HG02623 (cell line): ENCODE data around the gene THAP4.

ENCODE experiments used
- ATAC-seq: cut with Tn5 transposase; IDR thresholded peaks from one replicate; pipeline ENCODE4 v1.9.1; 2021; ENCODE audit warnings: moderate library complexity; ENCODE audit not compliant: unreplicated experiment

THAP4 gene

DNA sequence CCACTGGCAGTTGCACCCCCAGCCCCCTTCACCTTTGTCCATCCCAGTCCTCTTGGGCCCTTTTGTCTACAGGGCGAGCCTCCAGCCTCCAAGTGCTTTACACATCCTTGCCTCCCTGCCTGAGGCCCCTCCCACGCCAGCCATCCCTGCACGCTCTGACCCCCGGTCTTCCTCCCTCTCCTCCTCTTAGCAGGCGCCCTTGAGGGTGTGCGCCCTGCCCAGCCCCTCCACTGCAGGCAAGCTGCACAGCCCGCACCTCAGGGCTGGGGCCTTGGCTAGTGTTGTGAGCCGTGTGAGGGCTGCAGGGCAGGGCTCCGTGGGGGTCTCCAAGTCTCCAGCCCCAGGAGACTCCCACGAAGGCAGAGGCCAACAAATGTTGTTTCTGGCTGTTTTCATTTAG, 71.5 kb downstream of the THAP4 start:
- ATAC-seq, result no peak

DNA sequence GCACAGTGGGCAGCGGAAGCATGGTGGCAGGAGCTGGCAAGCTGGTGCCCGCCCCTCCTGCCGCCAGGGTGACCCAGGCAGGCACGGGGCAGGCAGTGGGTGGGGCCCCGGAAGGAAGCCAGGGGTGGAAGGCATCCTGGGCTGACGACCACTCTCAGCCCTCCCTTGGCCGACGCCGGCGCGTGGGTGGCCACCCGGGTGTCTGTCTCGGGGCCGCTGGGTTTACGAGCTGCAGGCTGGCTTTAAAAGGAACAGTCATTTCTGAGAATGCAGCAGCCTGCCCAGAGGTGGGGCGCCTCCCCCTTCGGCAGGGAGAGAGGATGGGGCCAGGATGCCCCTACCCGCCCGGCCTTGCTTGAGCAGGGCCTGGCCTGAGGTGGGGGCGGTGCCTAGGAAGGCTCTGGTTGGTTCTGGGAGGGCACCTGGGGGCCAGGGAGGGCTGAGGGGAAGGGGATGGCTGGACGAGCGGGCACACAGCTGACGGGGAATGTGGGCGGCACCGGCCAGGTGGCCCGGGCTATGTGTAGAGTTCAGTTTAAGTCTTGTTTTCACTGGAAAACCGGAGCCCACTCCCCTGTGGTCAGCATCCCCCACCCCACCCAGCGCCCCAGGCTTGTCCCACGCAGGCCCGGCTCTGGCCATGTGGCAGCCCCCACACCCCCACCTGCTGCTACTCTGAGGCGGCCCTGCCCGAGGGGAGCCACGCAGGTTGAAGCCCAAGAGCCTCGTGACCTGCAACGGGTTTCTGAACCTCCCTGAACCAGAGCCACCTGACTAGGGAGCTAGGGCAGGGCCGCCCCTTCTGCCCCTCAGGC, 72.2 kb downstream of the THAP4 start:
- no peak for ATAC-seq

DNA sequence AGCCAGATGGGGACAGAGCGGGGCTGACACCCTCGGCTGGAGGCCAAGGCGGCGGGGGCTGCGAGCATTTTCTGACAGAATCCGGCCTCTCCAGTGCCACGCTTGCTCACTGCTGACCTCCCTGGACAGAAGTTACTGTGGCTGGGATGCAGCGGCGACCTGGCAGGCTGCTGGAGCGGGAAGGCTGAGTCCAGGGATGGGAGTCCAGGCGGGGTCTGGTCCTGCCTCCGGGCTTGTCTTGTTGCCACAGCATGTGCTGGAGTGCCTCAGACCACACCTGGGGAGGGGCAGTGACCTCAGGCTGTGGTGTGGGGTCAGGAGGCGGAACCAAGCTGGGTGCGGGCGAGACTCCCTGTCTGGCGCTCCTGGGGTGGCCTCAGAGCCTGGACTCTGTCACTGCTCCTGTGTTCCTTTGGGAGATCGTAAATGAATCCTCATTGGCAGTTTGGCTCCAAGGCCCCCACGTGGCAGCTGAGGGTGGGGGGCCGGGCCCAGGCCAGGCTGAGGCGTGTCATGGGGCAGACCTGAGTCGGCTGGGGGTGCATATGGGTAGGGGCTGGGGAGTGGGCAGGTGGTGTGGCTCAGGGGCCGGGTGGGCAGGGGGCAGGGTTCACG, 72.9 kb downstream of the THAP4 start:
- ATAC-seq, result no peak

DNA sequence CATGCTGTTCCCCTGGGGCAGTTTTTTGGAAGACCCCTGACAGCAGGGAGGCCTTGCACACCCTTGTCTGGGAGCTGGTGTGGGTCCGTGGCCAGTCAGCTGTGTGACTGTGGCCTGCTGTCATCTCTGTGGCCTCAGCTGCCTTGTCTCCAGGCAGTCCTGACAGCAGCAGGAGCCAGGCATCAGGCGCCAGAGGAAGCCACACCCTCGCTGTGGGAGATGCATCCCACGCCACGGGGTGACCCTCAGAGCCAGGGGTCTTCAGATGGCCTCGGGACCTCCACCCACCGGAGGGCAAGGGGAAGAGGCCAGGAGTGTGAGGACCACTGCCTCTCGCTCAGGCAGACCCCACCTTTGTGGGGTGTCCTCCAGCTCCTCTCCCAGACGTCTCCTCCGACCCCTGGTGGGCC, 73.4 kb downstream of the THAP4 start:
- ATAC-seq, result no peak

DNA sequence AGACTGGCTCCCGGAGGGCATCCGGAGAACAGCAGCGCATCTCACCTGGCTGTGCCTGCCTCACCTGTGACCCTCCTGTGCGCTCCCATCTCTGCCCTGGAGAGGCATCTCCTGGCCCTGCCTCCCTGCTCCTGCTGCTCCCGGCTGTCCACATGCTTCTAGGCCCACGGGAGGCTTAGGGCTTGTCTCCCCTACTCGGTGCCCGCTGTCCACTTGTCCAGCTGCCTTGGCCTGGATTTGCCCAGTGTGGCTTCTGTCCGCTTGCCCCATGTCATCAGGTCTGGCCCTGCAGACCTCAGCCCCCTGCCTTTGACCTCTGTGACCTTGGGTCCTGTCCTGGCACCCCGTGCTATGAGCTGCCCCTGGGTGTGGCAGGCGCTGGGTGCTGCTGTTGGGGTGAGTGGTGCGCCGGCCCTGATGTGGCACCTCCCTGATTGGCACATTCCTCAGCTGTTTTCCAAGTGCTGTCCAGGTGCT, 73.9 kb downstream of the THAP4 start:
- no peak for ATAC-seq

DNA sequence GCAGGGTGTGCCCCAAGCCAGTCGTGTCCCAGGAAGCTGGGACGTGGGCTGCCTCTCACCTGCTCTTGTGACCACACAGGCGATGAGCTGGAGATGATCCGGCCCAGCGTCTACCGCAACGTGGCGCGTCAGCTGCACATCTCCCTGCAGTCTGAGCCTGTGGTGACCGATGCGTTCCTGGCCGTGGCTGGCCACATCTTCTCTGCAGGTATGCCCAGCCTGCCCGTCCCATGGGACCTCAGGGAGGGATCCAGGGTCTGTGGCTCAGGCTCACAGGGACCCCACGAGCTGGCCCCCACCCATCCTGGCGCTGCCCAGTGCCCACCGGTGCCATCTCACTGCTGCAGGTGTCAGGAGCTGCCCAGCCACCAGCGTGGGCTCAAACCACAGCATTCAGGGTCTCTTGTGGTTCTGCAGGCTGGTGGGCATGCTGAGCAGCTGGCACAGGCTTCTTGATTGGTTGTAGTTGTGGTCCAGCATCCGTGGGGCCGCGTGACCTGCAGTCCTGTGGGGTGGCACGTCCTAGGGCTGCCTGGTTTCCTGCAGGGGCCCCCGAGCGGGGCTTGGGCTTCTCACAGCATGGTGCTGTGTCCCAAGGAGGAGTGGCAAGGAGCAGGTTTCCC, 74.6 kb downstream of the THAP4 start:
- no peak for ATAC-seq

DNA sequence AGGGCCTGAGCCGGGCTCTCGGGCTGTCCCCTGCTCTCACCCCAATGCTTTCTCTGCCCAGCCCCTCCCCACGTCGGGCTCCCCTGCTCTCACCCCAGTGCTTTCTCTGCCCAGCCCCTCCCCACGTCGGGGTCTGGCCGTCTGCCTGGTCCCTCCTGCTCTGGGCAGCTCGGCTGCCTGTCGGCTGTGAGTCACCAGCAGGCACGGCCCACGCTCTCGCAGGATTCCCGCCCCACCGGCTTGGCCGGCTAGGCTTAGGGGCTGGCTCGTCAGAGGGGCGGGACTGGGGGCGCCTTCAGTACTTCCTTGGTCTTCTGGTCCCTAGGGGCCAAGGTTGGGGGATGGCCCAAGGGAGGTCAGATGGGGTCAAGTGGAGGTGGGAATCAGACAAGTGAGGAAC, 75.1 kb downstream of the THAP4 start:
- ATAC-seq, result no peak

DNA sequence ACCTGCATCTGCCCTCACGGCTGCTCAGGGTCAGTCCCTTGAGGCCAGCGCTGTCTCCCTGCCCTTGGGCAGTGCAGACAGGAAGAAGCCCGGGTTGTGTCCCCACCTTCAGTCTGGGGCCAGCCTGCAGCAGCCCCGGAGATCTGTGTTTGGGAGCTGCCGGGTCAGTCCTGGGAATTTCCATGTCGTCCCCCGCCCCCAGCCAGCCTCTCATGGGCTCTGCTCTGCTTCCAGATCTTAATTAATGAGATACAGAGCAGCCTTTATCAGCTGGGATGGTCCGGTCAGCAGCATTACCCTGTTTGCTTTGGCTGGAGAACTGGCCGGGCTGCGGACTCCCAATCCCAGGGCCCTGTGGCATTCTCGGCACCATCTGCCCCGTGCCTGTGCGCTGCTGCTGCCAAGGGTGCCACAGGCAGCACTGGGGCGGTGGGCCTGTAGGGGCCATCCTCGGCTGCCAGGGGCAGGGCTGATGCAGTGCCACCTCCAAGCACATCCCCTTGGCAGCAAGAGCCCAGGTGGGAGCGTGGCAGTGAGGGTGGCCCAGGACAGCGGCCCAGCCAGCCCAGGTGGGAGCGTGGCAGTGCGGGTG, 76.0 kb downstream of the THAP4 start:
- ATAC-seq, result no peak

DNA sequence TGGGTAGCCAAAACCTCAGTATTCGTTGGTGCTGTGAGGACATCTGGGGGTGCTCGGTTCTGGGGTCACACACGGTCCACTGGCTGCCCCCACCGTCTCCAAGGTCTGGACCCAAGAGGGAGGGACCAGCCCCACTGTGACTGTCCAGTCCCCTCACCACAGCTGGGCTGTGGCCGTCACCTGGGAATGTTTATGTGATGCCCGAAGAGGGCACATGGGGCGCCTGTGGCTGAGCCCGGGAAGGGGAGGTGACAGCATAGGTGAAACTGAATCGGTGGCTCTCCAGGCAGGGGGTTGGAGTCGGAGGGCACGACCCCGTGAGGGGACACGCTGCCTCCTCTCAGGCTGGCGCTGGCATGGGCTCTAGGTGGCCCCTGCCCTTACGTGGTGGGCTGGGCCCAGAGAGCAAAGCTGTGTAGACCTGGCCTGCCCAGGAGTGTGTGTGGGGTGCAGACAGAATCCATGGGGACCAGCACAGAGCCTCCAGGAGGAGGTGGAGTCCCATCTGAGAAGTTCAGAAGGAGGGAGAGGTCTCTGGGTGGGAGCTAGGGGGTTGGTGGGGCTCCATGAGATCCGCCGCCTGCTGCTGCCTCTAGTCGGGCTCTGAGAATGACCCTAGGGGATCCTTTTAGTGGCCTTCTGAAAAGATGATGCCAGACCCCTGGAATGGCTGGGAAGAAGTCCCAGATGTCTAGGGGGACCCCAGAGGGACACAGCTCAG, 76.6 kb downstream of the THAP4 start:
- ATAC-seq, result no peak

DNA sequence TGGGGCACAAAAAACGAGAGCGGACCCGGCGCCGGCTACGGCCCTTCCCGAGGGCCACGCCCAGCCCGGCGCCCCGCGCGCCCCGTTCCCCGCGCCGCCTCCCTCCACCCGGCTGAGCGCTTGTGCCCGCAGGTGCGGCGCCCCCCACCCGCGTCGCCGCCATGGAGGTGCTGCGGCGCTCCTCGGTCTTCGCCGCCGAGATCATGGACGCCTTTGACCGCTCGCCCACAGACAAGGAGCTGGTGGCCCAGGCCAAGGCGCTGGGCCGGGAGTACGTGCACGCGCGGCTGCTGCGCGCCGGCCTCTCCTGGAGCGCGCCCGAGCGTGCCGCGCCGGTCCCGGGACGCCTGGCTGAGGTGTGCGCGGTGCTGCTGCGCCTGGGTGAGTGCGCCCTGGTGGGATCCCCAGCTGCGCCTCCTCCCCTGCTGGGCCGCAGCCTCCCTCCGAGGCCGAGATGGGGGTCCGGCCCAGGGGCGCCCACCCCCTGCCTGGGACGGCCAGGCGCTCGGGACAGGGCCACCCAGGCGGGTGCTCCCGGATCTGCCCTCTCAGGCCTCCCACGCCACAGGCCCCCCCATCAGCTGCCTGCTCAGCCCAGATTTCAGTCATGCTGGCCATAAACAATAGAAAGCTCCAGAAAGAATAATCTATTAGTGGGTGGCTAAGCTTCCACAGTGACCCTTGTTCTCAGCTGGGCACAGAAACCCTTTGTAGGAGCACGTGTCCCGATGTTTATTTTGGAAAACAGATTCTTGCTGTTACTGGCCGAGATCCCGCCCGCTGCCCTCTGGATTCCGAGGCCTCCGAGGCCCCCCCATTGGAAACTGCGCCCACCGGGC, 77.4 kb downstream of the THAP4 start:
- no peak for ATAC-seq

DNA sequence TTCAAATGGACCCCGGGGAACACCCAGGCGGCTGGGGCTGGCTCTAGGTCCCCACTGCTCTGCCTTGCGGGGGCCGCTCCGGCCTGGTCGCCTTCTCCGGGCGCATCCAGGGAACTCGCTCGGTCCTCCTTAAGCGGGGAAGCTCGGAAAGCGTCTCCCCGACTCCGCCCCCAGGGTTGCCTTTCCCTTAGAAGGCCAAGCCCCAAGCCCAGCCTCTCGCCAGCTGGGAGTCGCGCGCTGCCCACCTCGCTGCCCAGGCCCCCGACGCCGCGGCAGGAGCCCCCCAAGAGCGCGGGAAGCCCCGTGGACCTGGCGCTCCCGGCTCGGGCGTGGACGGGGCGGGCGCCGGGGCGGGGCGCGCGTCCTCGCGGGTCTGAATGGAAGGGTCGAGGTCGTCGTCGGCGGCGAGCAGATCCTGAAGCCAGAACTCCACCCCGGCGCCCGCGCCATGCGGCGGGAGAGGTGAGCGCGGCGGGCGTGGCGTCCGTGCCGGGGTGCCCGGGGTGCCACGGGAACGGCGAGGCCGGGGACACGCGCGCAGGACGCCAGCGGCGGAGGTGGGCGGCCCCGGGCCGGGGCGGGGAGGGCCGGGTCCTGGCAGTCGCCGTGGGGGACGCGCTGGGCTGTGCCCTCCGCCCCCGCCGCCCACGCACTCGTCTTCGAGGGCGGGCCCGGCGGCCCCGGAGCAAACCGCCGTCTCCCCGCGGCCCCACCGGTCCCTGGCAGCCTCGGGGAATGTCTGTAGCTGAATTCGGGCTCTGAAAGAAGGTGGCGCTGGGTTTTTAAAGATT, 78.2 kb downstream of the THAP4 start, which contains the start of gene BOK:
Gene BOK (plus strand): TSS at position 214 of the 791 bp plus-strand sequence. CDS start 739 bp downstream, outside the sequence.
- ATAC-seq, result no peak

DNA sequence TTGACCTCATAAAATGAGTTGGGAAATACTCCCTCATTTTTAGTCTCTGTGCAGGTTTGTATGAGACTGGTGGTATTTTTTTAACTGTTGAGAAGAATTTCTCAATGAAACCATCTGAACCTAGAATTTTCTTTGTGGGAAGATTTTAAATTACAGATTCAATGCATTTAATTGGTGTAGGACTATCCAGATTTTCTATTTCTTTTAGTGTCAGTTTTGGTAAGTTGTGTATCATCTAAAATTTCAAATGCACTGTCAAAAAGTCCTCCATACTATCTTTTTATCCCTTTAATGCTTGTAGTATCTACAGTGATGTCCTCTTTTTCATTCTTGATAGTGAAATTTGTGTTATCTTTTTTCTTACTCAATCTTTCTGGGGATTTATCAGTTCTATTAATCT, 80.2 kb downstream of the THAP4 start:
- ATAC-seq, result no peak

DNA sequence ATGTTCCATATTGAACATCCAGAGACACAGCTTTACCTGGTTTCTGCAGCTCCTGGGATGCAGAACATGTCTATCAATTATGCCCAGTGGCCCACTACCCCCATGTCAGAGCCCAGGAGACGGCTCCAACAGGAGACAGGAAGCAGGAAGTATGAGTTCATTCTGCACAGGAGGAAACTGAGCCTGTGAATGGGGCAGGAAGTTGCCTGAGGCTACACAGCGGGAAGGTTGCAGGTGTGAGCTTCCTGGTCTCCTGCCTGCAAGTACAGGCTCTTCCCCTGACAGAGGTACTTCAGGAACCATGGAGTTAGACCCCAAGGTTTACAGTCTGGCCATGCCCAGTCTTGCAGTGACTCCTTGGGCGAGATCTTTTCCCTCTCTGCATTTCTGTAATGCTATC, 81.2 kb downstream of the THAP4 start:
- no peak for ATAC-seq

DNA sequence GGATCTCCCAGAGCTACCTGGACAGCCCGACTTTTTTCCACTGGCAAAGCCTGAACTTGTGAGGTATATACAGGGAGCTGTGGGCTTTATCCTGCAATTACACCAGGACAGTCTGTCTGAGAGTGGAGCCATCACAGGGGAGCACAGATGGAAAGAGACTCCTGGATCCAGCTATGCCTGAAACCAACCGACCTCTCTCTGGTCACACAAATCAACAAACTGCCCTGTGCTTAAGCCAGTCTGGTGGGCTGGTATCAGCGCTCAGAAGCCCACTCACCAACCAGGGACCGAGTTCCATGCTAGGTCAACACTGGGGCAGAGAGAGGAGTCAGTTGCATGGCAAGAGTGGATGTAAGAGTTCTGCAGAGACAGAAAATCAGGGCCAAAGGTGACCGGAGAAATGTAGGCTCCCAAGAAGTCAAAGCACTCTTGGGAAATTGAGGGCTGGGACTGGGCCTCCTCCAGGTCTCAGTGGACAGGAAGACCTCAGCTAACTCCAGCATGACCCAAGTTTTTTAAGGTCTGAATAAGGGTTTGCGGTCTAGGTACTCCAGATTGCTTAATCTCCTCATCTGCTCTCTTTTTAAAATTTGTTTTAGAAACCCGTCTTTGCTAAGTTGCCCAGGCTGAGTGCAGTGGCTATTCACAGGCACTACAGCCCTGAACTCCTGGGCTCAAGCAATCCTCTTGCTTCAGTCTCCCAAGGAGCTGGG, 82.2 kb downstream of the THAP4 start:
- ATAC-seq, result no peak

DNA sequence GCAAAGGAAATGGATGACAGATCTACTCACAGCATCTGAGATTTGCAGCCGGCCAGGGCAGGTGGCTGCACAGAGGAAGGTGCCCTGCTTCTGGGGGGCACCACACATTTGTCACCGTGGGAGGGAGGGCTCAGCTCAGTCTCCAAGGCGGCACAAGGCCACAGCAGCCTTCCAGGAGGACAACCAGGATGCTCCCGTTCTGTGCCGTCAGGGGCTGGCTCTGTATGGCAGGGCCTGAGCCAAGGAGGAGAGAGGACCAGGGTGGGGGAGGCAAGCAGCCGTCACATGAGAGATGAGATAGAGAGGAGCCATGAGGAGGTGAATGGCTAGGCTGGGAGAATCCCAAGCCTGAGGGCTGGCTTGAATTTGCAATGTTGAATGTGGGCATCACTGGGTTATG, 83.0 kb downstream of the THAP4 start:
- no peak for ATAC-seq

DNA sequence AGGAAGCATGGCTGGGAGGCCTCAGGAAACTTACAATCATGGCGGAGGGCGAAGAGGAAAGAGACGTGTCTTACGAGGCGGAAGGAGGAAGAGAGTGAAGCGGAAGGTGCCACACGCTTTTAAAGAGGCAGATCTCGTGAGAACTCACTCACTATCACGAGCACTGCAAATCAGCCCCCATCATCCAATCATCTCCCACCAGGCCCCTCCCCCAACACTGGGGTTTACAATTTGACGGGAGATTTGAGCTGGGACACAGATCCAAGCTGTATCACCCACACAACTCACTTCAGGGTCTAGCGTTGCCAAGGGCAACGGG, 83.5 kb downstream of the THAP4 start:
- no peak for ATAC-seq

DNA sequence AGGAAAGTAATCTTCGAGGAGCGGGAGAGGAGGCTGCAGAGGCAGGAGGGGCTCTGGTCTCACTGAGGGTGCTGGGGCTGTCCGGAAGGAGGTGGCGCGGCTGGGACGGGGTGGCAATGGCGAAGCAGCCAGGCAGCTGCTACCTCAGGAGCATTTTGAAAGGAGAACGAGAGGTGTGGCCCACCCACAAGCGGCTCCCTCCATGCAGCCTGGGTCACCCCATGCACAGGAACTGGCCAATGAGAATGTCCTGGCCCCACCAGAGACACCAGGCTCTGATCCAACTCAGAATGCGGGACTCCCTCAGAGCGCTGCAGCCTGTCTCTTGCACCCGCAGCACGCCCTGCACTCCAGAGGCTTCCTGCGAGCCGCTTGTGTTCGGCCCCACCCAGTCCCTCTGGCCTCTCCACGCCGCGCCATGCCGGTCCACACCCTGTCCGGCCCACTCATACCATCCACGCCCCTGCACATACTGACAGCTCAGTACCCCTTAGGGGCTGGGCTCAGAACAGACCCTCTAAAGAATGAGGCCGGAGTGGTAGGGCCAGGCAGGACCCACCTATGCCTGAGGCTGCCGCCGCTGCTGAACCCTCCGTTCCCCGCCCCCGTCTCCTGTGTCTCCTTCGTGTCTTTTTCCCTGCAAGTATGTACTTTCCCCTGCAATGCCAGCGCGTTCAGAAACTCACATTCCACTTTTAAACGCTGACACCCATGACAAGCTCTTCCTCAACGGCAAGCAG, 84.8 kb downstream of the THAP4 start:
- ATAC-seq, result no peak

DNA sequence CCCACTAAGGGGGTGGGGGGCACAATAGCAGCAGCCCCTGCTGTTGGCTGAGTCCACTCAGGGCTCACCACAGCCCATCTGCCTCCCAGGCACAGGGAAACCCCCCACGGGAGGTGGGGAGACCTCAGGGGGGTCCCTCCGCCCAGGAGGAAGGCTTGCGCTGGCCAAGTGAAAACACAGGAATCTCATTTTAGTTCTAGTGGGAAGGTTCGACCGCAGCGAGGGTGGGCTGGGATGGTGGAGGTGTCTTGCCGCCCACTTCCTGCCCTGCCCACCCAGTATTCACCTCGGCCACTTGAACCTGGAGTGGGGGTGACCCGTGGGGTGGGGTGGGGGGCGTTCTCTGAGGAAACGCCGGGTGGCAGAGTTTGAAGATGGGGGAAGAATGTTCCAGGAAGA, 85.4 kb downstream of the THAP4 start:
- no peak for ATAC-seq
